Measurements from ENCODE around the gene CLDND2. TPM values are rescaled to one million over a fixed set of nuclear protein-coding genes. Genes with fewer than 3 reads are reported as not detected.

CLDND2 gene
- polyA plus RNA-seq, 4 donors = 0.99 to 2.9 (median 2.1) TPM

- DNase-seq (ENCODE audit: low read depth in 4 of 4, low spot score in 2 of 4) = no peak
These were observed 10.9 kb downstream of the CLDND2 start for GRCh38 chr19:51357952-51358351.

GRCh38 chr19:51356159-51356801 is 12.5 kb downstream of the CLDND2 start:
- no peak for DNase-seq (ENCODE audit: low read depth in 4 of 4, low spot score in 2 of 4)

- peak in 2 of 4 donors; percentile 37 for DNase-seq (ENCODE audit: low read depth in 4 of 4, low spot score in 2 of 4)
These were observed 14.1 kb downstream of the CLDND2 start for GRCh38 chr19:51354742-51355148.

- peak in 1 of 4 donors; percentile 13 for DNase-seq (ENCODE audit: low read depth in 4 of 4, low spot score in 2 of 4)
These were observed 14.6 kb downstream of the CLDND2 start for GRCh38 chr19:51354103-51354741.

- DNase-seq (ENCODE audit: low read depth in 4 of 4, low spot score in 2 of 4) = no peak
These were observed 15.9 kb downstream of the CLDND2 start for GRCh38 chr19:51352783-51353360.

GRCh38 chr19:51351266-51351990 is 17.4 kb downstream of the CLDND2 start:
- DNase-seq (ENCODE audit: low read depth in 4 of 4, low spot score in 2 of 4) = no peak

GRCh38 chr19:51347209-51347928 is 21.4 kb downstream of the CLDND2 start:
- no peak for DNase-seq (ENCODE audit: low read depth in 4 of 4, low spot score in 2 of 4)

GRCh38 chr19:51346742-51347141 is 22.1 kb downstream of the CLDND2 start:
- no peak for DNase-seq (ENCODE audit: low read depth in 4 of 4, low spot score in 2 of 4)

DNA sequence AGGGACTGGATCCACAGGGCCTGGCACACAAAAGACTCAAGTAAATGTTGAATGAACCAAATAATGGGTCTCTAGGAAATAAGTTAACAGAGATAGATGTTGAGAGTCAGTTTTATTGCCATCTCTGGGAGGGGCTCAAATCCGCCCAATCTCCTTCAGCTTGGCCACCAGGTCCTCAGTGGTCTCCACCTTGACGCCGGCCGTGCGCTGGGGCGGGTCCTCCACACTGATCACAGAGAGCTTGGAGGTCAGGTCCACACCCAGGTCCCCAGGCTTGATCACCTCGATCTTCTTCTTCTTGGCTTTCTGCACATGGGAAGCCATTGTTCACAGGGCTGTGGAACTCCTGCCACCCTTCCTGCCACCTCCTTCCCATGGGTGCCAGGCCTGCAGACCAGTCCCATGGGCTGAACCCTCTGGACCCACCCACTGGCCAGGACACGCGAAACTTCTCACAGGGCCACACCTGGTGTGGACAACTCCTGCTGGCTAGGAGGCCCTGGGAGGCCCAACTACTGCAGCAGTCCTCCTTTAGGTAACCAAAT is 23.7 kb downstream of the CLDND2 start:
- no peak for DNase-seq (ENCODE audit: low read depth in 4 of 4, low spot score in 2 of 4)

DNA sequence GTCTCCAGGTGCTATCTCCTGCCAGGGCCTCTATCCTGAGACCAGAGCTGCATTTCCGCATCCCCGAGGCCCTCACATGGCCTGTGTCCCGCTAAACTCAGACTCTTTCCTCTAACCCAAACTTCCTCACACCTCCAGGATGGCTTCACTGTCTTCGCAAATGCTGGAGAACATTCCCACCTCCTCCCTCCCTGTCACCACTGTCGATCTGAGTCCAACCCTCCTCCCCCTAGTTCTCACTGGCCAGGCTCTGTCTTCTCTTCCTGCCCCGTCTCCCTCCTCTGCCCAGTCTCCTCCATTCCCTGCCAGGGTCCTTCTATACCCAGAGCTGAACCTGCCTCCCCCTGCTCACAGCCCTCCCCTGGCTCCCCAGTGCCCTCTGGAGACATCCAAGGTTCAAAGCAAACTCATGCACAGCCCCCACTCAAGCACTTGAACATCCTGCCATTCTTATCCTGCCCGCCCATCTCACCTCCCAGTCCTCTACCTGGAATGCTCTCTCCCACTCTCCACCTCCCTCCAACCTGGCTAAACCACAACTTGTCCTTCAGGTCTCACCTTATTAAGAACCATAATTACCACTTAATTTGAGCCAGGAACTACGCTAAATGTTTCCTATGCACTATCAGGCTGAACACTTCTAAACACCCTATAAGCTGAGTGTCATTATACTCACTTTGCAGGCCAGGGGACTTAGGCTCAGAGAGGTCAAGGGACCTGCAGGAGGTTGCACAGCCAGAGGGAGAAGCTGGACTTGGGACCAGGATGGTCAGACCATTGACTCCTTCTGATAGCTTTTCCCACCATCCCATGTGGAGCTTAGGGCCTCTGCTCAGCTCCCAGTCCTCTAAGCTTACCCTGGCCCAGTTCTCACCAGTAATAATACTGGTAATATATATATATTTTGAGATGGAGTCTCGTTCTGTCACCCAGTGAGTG is 25.9 kb downstream of the CLDND2 start:
- DNase-seq (ENCODE audit: low read depth in 4 of 4, low spot score in 2 of 4) = no peak

- DNase-seq (ENCODE audit: low read depth in 4 of 4, low spot score in 2 of 4) = no peak
These were observed 26.7 kb downstream of the CLDND2 start, which contains the start of gene VSIG10L for GRCh38 chr19:51341976-51342580. Gene VSIG10L, minus strand, starts transcription at chr19:51342139. Its CDS starts 15 bp downstream, at chr19:51342124.

DNA sequence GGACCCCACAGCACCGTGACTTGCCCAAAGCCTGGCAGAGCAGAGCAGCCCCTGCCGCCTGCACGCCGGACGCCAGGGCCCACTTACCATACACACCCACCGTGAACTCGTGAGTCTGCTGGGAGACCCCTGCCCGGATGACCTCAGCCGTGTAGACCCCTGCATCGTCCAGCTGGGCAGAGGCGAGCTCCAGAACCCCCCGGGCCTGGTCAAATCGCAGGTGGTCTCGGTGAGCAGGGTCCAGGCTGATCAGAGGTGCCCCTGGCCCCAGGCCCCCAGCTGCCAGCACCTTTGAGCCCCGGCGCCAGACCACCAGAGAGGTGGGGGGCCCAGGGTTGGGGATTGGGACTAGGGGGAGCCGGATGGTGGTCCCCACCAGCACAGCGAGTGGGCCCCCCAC is 27.7 kb downstream of the CLDND2 start:
- DNase-seq (ENCODE audit: low read depth in 4 of 4, low spot score in 2 of 4) = no peak

- peak in 3 of 4 donors; percentile 59 to 88 (median 82) for DNase-seq (ENCODE audit: low read depth in 4 of 4, low spot score in 2 of 4)
These were observed 28.8 kb downstream of the CLDND2 start for GRCh38 chr19:51339687-51340656.

- DNase-seq (ENCODE audit: low read depth in 4 of 4, low spot score in 2 of 4) = no peak
These were observed 29.5 kb downstream of the CLDND2 start for GRCh38 chr19:51339313-51339686.

GRCh38 chr19:51338563-51339312 is 30.1 kb downstream of the CLDND2 start:
- peak in 2 of 4 donors; percentile 73 to 74 for DNase-seq (ENCODE audit: low read depth in 4 of 4, low spot score in 2 of 4)

- DNase-seq (ENCODE audit: low read depth in 4 of 4, low spot score in 2 of 4) = no peak
These were observed 30.8 kb downstream of the CLDND2 start for GRCh38 chr19:51337861-51338562.

All from left renal cortex interstitium (tissue), 4 donors.